Mesodermal cell (in vitro differentiated cells): Measurements from ENCODE around the gene HYAL3.

Experiments
- H3K27ac ChIP-seq: 2 replicates; pipeline ENCODE4 v1.7.0; 2013; ENCODE audit warnings: mild to moderate bottlenecking, low read depth, low read length, moderate library complexity; ENCODE audit not compliant: severe bottlenecking
- H3K36me3 ChIP-seq: 2 replicates; pipeline ENCODE4 v1.7.1; 2013; ENCODE audit warnings: mild to moderate bottlenecking, low read length, moderate library complexity; ENCODE audit not compliant: control insufficient read depth, insufficient read depth
- H3K4me1 ChIP-seq: one replicate; pipeline ENCODE4 v1.7.1; 2013; ENCODE audit warnings: mild to moderate bottlenecking, low read length; ENCODE audit not compliant: insufficient read depth, control insufficient read depth, poor library complexity, severe bottlenecking
- H3K4me3 ChIP-seq: 2 replicates; pipeline ENCODE4 v1.7.0; 2013; ENCODE audit warnings: low read length, control low read depth, mild to moderate bottlenecking; ENCODE audit not compliant: insufficient read depth, poor library complexity, severe bottlenecking; ENCODE audit errors: extremely low read depth
- H3K9me3 ChIP-seq: 2 replicates; pipeline ENCODE4 v1.7.1; 2013; ENCODE audit warnings: mild to moderate bottlenecking, low read length, moderate library complexity; ENCODE audit not compliant: control insufficient read depth
- WGBS, 2 experiments: methylation state at CpG; one replicate each; pipeline ENCODE4 v1.1.5; 2013; ENCODE audit warnings: missing lambda C conversion rate in 2 of 2; ENCODE audit not compliant: insufficient coverage in 2 of 2; 5-methylcytosine and 5-hydroxymethylcytosine counted together

HYAL3 gene

DNA sequence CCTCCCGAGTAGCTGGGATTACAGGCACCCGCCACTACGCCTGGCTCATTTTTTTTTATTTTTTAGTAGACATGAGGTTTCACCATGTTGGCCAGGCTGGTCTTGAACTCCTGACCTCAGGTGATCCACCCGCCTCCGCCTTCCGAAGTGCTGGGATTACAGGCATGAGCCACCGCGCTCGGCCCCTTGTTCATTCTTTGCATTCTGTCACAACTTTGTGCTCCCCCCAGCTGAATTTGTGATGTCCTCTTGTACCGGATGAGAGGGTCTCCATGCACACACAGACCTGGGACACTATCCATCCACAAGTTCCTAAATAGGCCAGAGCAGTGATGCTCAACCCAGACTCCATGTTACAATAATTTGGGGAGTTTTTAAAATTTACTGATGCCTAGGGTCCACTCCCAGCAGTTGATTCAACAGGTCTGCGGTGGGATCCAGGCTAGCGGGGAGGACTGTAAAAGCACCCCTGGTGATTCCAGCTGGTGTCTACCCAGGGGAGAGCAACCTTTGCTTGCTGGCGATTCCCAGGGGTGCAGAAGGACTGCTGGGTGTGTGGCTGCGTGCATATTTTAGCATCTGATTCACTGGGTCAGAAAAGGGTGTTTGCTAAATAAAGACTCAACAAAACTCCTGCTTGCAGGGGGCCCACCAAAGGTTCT, 40.4 kb upstream of the HYAL3 start:
- H3K36me3 ChIP-seq: no peaks in the 10 kb centered on the region
- H3K9me3 ChIP-seq: no peaks in the 10 kb centered on the region
- peaks cover 12% of the 10 kb centered on the region for H3K4me1 ChIP-seq
- no peak overlapping the region for H3K4me3 ChIP-seq
- H3K27ac ChIP-seq: no peak overlapping the region
- WGBS, 2 experiments: 90 to 93% methylated on average over 8 to 13 of the region's 14 CpGs

DNA sequence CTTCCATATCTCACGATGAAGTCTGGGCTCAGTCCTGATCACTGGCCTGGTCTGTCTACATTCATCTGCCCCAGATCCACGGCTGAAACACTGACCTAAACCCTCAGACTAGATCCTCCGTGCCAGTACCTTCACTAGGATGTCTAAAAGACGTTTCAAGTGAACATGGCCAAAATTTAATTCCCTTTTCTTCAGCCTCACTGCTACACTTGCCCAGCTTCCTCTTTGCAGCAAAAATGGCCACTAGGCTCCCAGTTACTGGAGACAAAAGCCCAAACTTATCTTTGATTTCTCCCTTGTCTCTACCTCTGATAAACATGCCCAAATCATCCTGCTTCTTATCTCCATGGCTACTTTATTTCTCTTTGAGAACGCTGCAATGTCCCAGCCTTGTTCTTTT, 39.8 kb upstream of the HYAL3 start:
- WGBS, 2 experiments: 89 to 93% methylated on average over 4 to 5 of the region's 5 CpGs
- H3K4me1 ChIP-seq: peaks cover 18% of the 10 kb centered on the region
- no peaks in the 10 kb centered on the region for H3K9me3 ChIP-seq
- no peak overlapping the region for H3K4me3 ChIP-seq
- no peak overlapping the region for H3K27ac ChIP-seq
- peaks cover 4% of the 10 kb centered on the region for H3K36me3 ChIP-seq

DNA sequence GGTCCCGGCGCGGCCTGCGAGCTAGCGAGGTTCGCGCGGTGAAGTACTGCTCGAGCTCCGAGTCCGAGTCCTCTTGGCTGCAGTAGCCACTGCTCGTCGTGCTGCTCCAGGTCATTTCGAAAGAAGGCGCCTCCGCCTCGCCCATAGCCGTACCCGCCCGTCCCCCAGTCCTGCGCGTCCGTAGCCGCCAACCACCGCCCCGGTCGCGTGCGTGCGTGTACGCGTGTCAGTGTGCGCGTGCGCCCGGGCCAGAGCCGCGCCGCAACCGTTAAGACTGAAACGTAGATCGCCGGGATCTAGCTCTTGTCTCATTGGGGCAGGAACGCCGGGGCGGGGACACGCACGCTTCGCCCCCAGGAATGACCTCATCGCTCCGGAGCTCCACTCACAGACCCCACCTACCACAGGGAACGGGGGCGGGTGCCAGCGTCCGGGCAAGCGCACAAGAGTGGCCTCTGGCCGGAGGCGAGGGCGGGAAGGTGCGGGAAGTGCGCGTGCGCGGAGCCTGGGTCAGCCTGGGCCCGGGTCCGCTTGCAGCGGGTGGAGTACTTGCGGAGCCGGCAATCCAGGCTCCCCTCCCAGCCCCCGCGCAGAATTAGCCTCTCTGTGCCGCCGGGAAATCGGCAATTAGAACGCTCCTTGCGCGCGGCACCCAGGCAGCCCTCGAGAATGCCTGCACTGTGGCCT, 38.1 kb upstream of the HYAL3 start:
- no peaks in the 10 kb centered on the region for H3K9me3 ChIP-seq
- WGBS, 2 experiments: 0 to 1% methylated on average over 62 to 76 of the region's 79 CpGs
- peaks cover 17% of the 10 kb centered on the region for H3K36me3 ChIP-seq
- H3K4me1 ChIP-seq: peaks cover 23% of the 10 kb centered on the region
- H3K27ac ChIP-seq: peak overlapping the region; percentile 92
- H3K4me3 ChIP-seq: peak overlapping the region; percentile 99

DNA sequence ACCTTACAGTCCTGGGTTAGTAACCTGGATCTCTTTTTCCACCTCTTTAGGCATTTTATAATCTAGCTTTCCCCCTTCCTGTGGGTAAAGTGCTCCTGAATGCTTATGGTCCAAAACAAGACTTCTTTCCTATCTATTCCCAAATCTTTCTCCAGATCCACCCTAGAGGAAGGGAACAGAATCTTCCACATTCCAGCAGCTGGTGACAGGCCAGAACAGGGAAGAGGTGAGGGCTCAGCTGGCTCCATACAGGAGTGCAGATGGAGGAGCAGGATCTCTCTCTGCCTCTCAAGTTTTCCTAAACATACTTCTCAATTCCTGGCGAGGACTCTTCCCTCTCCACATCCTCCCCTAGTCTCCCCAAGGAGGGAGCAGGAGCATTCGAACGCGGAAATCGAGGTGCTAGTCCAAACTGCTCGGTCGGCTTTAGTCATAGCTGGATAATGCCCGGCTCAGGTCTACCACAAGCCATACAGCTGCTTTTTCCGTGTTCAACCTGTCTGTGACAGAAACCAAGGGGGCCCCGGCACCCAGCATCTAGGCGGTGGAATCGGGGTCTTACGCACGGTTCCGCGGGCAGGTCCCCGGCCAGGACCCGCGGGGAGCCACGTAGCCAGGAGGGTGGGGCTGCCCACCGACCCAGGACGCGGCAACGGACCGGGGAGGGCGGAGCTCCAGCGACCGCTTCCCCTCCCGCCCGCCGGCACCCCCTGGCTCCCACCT, 37.4 kb upstream of the HYAL3 start:
- Histone ChIP-seq H3K4me1 (peaks cover 23% of the 10 kb centered on the region), H3K4me3 (peak overlapping the region; percentile 99), H3K9me3 (no peaks in the 10 kb centered on the region), H3K27ac (peak overlapping the region; percentile 92), H3K36me3 (peaks cover 24% of the 10 kb centered on the region)
- 0% methylated on average over 24 to 31 of the region's 31 CpGs for WGBS, 2 experiments

DNA sequence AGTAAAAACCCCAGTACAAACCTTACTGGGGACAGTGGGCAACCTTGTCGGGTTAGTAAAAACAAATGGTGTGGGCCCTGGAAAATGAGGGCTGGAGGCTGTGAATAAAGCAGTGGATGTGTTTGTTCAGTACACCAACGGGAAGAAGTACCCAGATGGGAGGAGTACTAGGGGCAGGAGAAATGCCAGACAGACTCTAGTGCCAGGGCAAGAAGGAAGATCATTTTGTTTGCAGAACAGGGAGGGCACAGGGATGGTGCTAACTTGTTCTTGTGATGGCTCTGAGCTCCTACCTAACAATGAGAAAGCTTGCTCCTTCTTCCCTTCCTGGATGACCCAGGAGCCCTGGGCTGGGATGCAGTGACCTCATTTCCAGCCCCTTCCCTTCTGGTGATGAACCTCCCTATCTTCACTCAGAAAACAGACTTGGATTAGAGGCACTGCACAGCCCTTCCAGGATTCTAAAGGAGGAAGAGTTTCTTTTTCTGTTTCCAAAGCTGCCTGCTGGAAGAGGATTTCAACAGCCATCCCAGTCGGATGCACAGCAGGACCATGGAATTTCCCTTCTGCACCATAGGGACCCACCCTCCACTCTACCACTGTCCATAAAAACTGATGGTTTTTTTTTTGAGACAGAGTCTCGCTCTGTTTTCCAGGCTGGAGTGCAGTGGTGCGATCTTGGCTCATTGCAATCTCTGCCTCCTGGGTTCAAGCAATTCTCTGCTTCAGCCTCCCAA, 35.3 kb upstream of the HYAL3 start:
- 95 to 96% methylated on average over 4 to 5 of the region's 5 CpGs for WGBS, 2 experiments
- Histone ChIP-seq H3K27ac (peak overlapping the region; percentile 69), H3K4me1 (peaks cover 23% of the 10 kb centered on the region), H3K36me3 (peaks cover 45% of the 10 kb centered on the region), H3K4me3 (no peak overlapping the region), H3K9me3 (no peaks in the 10 kb centered on the region)

DNA sequence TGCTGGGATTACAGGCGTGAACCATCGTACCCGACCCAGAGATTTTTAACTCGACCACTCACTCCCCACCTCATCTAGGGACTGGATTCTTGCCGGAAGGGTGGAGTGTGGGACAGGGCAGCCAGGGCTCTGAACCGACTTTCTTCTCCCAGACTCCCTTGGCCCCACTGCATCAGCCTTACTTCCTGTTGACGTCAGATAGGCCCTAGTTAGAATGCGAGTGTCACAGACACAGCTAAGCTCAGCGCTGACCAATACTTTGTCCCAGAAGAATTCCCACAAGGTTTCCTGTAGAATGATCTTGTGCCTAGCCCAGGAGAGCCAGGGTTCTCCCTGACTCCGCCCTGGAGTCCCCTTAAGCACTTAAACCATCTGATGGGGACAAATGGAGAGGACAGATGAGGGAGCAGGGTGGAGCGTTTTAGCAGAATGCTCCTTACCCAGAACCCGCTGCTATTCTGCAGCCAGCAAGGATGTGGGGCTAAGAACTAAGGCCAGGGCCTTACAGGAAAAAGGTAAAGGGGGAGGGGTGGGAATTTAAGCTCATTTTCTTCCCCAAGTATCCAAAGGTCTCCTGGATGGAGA, 34.6 kb upstream of the HYAL3 start:
- Histone ChIP-seq H3K9me3 (no peaks in the 10 kb centered on the region), H3K27ac (peak overlapping the region; percentile 69), H3K36me3 (peaks cover 48% of the 10 kb centered on the region), H3K4me1 (peaks cover 23% of the 10 kb centered on the region), H3K4me3 (no peak overlapping the region)
- WGBS, 2 experiments: 86 to 91% methylated on average over 3 to 12 of the region's 12 CpGs

DNA sequence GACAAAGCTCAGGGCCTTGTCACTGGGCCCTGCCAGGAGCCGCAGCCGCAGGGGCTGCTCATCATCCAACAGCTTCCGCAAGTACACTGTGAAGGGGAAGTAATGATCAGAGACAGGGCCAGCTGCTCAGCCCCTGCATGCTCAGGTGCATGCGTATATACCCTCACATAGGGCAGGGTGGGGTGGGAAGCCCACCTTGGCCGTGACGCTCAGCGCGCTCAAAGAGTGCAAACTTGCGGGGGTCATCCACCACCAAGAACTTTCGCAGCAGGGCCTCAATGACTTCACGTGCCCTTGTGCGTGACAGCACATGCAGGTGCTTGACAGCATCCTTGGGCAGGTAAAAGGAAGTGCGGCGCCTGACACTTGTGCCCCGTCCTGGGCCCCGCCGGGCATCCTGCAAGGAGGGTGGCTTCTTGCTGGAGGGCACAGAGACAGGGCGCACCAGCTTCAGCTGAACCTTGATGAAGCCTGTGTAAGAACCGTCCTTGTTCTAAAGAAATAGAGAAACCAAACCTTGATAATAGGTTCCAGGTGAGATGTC, 32.2 kb upstream of the HYAL3 start:
- H3K9me3 ChIP-seq: no peaks in the 10 kb centered on the region
- peaks cover 34% of the 10 kb centered on the region for H3K4me1 ChIP-seq
- H3K4me3 ChIP-seq: no peak overlapping the region
- WGBS, 2 experiments: 97 to 99% methylated on average over 19 of the region's 19 CpGs
- peaks cover 50% of the 10 kb centered on the region for H3K36me3 ChIP-seq
- no peak overlapping the region for H3K27ac ChIP-seq

DNA sequence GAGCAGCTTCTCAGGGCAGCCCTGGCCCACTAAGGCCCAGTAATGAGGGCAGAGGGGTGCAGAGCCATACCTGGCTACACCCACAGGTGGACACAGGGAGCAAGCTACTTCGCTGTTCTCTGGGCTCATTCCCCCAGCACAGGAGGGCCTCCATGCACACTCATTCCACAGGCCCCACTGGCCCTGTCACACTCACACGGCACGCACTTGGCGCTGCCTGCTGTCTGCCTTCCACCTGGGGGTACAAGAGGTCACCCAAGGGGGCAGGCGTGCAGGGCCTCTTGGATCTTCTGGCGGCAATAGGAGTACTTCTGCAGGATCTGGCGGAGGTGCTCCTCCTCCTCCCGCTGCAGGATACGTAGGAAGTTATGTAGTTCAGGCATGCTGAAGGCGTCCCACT, 31.1 kb upstream of the HYAL3 start:
- no peaks in the 10 kb centered on the region for H3K9me3 ChIP-seq
- no peak overlapping the region for H3K4me3 ChIP-seq
- 94 to 98% methylated on average over 8 of the region's 10 CpGs for WGBS, 2 experiments
- peaks cover 26% of the 10 kb centered on the region for H3K4me1 ChIP-seq
- H3K27ac ChIP-seq: no peak overlapping the region
- peaks cover 61% of the 10 kb centered on the region for H3K36me3 ChIP-seq

DNA sequence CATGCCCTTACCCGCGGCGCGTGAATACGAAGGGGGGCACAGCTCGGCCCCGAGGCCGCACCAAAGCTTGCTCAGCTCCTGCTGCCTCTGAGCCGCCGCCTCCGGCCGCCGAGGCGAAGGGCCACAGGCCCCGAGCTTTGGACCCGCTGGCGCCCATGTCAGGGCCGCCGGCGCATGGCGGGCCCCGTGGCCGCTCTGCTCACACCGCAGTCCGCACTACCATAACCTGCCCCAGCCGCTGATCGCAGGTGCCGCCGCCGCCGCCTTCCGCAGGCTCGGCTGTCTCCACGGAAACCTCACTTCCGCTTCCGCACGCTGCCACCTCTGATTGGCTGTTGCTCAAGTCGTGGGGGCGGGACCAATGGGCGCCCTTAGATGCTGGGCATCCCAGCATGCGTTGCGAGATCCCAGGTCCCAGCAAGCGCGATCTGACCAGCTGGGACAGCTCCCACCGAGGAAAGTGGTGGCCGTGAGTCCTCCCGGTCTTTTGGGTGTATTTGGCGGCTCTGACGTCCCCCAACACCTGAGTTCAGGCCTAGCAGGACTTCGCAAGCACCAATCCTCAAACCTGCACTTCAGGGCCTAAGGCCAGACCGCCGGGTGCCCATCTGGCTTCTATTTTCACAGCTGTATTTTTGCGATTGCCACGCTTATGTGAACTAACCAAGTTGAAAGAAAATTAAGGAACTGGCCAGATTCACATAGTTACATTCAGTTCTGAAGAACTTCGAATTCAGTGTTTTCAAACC, 28.9 kb upstream of the HYAL3 start, which contains the start of gene TUSC2:
Gene TUSC2 (minus strand): TSS at position 281 of the 749 bp plus-strand sequence. CDS start 124 bp downstream, at position 157.
- 8 to 12% methylated on average over 37 to 46 of the region's 55 CpGs for WGBS, 2 experiments
- Histone ChIP-seq H3K36me3 (peaks cover 61% of the 10 kb centered on the region), H3K9me3 (no peaks in the 10 kb centered on the region), H3K4me3 (peak within 1 kb of the TSS; percentile 91), H3K4me1 (peaks cover 24% of the 10 kb centered on the region), H3K27ac (peak within 1 kb of the TSS; percentile 57)
